Tongue (tissue), 2 donors: ENCODE data around the gene KRTAP5-10. TPM values are rescaled to one million over a fixed set of nuclear protein-coding genes. Genes with fewer than 3 reads are reported as not detected.
"Not testable (repeated sequence)": the region's sequence is repeated elsewhere in the genome, so short reads cannot be mapped to it uniquely, and the experiment has no call there.

Source experiments
- DNase-seq: peaks from one replicate; pipeline ENCODE4 v3.0.0-alpha.2; 2015
- total RNA-seq: library from RNA; depleted of rRNA; stranded (reverse); fragments of >200 nt; gene quantifications from one replicate; pipeline ENCODE4 v1.2.3, GENCODE V29; 2014

Gene KRTAP5-10
- not detected for total RNA-seq

DNA sequence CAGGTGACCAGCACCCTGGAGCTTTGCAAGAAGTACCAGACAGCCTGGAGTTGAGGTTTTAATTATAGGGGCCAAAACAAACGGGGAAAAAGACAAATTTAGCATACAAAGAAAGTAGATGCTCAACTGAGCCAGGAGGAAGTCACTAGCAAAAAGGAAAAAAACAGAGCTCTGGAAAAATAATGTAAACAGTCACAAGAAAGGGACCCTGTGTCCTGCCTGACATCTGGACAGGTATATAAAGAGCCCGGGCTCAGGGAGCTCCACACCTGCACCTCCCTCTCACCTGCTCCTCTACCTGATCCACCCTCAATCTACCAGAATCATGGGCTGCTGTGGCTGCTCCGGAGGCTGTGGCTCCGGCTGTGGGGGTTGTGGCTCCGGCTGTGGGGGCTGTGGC is at the start of gene KRTAP5-10:
Gene KRTAP5-10 (plus strand): TSS at position 301 of the 400 bp plus-strand sequence. CDS start 25 bp downstream, at position 326.
- DNase-seq = no peak

DNA sequence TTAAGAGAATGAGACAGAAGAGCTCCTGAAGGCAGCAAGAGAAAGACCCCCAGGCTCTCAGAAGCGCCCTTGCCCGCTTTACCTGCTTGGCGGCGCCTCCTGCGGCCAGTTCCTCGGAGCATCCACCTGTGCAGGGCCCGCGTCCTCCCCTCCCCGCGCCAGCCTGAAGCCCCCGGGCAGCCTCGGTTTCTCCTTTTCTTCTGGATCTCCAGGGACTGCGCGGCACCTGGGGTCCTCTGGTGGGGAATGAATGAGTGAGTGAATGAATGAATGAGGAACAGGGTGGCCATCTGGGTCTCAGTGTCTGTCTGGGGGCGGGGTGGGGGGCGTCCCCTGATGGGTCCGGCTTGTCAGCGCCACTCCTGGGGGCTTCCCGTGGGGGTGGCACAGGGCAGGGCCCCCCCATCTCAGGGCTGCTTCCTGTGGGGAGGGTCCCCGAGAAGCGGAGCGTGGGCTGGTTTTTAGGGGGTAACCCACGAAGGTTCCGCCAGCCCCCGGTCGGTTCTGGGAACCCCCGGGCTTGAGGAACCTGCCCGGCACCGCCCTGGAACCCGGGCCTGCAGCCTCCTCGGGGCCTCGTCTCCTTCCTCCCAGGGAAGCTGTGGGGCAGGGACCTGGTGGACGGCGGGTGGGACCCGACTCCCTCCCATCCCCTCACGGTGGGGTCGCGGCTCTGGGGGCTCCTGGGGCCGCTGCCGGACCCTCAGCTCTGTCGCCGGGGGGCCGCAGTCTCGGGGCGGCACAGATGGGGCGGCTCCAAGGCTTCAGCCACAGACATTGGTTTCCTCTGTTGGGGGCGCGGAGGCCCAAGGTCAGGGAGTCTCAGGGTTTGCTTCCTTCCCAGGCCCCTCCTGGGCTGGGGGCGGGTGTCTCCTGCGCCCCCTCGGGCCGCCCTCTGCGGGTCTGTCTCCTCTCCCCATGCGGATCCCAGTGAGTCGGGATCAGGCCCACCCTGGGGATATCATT is 46.6 kb upstream of the KRTAP5-10 start:
- DNase-seq = no peak

- DNase-seq = peak; percentile 43
These were observed 45.8 kb upstream of the KRTAP5-10 start for GRCh38 chr11:71519546-71519945.

GRCh38 chr11:71525188-71525937 is 40.0 kb upstream of the KRTAP5-10 start:
- no peak for DNase-seq

DNA sequence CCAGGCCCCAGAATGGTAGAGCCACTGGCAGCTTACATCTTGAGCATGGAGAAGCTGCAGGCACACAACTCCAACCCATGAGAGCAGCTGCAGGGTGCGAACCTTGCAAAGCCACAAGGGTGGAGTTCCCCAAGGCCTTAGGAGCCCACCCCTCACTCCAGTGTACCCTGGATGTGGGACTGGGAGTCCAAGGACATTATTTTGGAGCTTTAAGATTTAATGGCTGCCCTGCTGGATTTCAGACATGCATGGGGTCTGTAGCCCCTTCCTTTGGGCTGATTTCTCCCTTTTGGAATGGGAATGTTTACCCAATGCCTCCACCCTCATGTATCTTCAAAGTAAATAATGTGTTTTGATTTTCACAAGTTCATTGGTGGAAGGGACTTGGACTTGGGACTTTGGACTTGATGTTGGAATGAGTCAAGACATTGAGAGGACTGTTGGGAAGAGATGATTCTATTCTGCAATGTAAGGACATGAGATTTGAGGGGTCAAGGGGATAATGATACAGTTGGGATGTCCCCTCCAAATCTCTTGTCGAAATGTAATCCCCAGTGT is 39.3 kb upstream of the KRTAP5-10 start:
- DNase-seq = no peak

DNA sequence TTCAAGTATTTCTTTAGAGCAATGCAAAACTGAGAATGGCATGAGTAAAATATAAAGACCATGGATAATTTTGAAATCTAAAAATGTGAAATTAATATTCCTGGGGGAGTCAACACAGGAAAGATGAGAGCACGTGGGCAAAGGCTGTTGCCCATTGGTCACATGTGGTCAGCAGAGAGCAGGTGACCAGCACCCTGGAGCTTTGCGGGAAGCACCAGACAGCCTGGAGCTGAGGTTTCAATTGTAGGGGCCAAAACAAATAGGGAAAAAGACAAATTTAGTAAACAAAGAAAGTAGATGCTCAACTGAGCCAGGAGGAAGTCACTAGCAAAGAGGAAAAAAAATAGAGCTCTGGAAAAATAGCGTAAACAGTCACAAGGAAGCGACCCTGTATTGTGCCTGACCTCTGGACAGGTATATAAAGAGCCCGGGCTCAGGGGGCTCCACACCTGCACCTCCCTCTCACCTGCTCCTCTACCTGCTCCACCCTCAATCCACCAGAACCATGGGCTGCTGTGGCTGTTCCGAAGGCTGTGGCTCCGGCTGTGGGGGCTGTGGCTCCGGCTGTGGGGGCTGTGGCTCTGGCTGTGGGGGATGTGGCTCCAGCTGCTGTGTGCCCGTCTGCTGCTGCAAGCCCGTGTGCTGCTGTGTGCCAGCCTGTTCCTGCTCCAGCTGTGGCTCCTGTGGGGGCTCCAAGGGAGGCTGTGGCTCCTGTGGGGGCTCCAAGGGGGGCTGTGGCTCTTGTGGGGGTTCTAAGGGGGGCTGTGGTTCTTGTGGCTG is 38.4 kb upstream of the KRTAP5-10 start, which contains the start of gene KRTAP5-7:
Gene KRTAP5-7 (plus strand): TSS at position 472 of the 780 bp plus-strand sequence. CDS start 34 bp downstream, at position 506.
- DNase-seq = not testable (repeated sequence)

DNA sequence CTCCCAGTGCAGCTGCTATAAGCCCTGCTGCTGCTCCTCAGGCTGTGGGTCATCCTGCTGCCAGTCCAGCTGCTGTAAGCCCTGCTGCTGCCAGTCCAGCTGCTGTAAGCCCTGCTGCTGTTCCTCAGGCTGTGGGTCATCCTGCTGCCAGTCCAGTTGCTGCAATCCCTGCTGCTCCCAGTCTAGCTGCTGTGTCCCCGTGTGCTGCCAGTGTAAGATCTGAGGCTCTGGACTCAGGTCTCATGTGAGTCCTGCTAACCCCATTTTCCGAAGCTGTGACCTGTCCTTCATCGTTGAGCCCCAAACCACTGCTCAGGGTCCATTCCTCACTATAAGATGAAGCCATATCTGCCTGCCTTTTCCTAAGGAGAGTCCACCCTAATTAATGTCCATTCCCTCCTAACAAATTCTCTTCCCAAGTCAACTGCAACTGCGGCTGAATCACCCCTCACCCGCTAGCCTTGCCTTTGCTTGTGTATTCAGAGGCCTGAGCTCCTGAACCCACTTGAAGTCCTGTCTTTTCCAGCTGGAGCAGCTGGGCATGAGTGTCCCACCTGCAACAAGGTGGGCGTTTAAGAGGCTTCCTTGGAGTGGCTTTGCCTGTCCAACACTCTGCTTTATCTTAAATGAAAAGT is 37.7 kb upstream of the KRTAP5-10 start:
- DNase-seq = peak; percentile 32

- no peak for DNase-seq
These were observed 34.8 kb upstream of the KRTAP5-10 start for GRCh38 chr11:71530602-71531001.

DNA sequence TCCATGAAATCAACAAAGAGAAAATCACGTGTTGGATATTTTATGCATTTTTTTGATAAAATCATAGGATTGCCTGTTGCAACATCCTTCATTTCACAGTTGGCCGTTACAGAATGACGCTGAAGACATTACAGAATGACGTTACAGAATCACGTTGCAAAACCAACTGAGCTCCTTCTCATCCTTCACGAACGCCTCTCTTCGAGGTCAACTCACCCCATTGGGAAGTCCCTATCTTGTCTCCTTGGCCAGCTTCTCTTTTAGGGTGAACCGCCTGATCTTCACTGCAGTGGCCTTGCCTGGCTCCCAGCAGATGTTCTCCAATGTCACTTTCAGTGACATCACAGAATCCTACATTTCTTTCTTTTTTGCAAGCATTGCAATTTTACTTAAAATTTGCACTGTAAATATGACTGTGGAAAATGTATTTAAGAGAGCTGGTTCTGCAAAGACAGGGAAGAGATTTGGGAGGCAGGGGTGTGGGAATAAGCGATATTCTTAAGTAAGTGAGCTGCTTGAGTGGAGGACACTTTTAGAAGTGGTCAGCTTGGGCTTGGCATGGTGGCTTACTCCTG is 33.2 kb upstream of the KRTAP5-10 start:
- no peak for DNase-seq

DNA sequence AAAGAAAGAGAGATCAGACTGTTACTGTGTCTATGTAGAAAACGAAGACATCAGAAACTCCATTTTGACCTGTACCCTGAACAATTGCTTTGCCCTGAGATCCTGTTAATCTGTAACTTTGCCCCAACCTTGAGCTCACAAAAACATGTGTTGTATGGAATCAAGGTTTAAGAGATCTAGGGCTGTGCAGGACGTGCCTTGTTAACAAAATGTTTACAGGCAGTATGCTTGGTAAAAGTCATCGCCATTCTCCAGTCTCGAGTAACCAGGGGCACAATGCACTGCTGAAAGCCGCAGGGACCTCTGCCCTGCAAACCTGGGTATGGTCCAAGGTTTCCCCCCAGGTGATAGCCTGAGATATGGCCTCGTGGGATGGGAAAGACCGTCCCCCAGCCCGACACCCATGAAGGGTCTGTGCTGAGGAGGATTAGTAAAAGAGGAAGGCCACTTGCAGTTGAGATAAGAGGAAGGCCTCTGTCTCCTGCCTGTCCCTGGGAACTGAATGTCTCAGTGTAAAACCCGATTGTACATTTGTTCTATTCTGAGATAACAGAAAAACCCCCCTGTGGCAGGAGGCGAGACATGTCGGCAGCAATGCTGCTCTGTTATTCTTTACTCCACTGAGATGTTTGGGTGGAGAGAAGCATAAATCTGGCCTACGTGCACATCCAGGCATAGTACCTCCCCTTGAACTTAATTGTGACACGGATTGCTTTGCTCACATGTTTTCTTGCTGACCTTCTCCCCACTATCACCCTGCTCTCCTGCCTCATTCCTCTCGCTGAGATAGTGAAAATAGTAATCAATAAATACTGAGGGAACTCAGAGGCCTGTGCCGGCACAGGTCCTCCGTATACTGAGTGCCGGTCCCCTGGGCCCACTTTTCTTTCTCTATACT is 30.4 kb upstream of the KRTAP5-10 start:
- not testable (repeated sequence) for DNase-seq

DNA sequence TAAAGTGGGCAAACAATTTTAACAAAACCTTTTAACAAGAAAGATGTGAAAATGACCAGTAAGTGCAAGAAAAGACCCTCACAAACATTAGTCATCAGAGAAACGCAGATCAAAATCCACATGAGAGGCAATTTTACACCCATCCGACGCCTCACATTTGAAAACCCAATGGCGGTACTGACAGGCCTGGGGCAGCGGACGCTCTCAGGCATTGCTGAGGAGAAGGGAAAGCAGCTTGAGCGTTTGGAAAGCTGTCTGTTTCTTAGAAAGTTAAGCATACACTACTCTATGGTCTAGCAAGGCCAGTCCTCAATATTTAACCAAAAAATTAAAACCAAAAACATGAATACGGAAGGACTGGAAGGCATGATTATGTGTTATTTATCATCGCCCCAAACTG is 29.5 kb upstream of the KRTAP5-10 start:
- DNase-seq = no peak

- no peak for DNase-seq
These were observed 27.8 kb upstream of the KRTAP5-10 start for GRCh38 chr11:71537537-71537936.

GRCh38 chr11:71537977-71538665 is 27.2 kb upstream of the KRTAP5-10 start, which contains the start of gene KRTAP5-8:
KRTAP5-8 (plus strand) TSS chr11:71538025; CDS start chr11:71538056, 31 bp downstream.
- peak; percentile 25 for DNase-seq

DNA sequence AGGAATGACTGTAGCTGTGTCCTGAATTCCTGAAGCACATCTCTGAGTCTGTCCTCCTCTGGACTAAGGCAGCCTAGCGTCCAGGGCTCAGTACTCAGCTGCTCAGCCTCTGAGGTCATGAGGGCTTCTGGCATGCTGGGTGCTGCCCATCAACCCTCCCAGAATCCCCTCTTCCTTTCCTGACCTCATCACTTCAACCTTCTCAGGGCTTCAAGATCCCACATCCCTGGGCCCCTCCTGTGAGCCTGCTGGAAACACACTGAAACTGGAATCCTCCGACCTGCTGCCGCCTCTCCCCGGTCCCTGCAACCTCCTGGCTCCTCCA is 26.7 kb upstream of the KRTAP5-10 start:
- no peak for DNase-seq

DNA sequence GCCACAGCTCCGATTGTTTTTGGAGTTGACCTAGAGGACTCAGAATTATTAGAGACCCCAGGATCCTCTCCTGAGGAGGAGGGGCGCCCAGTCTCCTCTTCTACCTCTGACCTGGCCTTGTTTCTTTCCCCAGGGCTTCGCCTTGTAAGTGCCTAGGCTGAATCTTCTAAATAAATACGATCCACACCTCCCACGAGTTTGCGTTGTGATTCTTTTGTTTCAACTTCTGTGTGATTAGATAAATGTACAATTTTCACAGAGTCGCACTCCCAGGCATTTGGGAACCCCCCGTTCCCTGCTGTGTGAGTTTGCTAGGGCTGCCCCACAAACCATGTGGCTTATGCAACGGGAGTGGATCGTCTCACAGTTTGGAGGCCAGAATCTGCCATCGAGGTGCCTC is 26.3 kb upstream of the KRTAP5-10 start:
- DNase-seq = no peak

- DNase-seq = not testable (repeated sequence)
These were observed 25.4 kb upstream of the KRTAP5-10 start for GRCh38 chr11:71539971-71540370.

DNA sequence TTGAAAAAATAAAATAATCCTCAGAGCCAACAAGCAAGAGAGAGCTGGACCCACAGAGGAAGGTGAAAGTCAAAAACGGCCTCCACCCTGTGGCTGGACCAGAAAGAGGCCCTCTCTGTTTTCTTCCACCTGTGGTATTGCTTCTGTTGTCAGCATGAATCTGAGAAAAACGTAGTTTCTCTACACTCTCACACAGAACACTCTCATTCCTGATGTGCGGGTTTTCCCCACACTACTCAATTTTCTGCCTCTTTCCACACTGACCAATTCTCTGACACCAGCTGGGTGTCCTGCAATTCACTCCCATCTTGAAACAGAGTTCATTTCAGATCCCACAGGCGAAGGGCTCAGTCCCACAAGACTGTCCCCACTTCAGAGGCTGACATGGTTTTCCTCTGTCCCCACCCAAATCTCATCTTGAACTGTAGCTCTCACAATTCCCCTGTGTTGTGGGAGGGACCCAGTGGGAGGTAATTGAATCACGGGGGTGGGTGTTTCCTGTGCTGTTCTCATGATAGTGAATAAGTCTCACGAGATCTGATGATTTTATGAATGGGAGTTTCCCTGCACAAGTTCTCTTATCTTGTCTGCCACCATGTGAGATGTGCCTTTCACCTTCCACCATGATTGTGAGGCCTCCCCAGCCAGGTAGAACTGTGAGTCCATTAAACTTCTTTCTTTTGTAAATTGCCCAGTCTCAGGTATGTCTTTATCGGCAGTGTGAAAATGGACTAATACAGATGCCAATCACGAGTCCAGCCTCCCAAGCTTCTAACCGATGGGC is 24.6 kb upstream of the KRTAP5-10 start:
- DNase-seq = not testable (repeated sequence)

DNA sequence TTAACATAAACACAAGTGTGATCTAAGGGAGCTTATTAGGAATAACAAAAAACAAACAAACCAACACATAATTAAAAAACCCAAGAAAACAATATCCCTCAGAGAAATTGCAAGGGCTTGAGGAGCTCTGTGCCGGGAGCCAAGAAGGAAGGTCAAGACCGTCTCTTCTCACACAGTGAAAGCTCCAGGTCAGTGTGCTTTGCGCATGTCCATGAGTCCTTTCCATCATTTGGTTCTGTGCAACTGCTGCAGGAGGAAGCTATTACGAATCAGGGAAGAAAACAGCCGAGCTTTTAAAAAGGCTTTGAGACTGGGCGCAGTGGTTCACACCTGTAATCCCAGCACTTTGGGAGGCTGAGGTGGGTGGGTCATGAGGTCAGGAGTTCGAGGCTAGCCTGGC is 23.0 kb upstream of the KRTAP5-10 start:
- no peak for DNase-seq
